K562 (cell line): ENCODE measurements around the gene ADD3. TPM values are rescaled to one million over a fixed set of nuclear protein-coding genes. Genes with fewer than 3 reads are reported as not detected.

Experiments
- ATAC-seq: fragments of 200-7000 bp; cut with Tn5 transposase; 3 replicates; pipeline ENCODE4 v1.9.1; 2020; ENCODE audit warnings: moderate library complexity
- BruUV-seq: library from RNA; stranded (reverse); fragments of 400-500 nt; replicated peaks from 2 replicates; lab custom pipeline; 2021; lab: Mats Ljungman, UMichigan
- CTCF ChIA-PET: fragments of 300-600 bp; formaldehyde crosslinking; extraction: SDS; loops from one replicate; lab custom pipeline; 2021; ENCODE audit warnings: low intra/inter-chr PET ratio; lab: Yijun Ruan, JAX
- POLR2A ChIA-PET: fragments of 300-600, 350-650 bp; sonication (Branson Sonifier 250); formaldehyde crosslinking; extraction: SDS; loops from one replicate; lab custom pipeline; 2021; ENCODE audit warnings: antibody characterized with exemption, inconsistent platforms; lab: Yijun Ruan, JAX
- DNase-seq, 4 experiments: peaks; one replicate each; pipeline versions ENCODE4 v3.0.0 to v3.0.0-alpha.2; 2011 to 2018; ENCODE audit warnings: low spot score in 3 of 4, mixed read lengths in 3 of 4; ENCODE audit errors: extremely low read depth in 1 of 4
- FAIRE-seq: peaks from 2 replicates; lab custom pipeline; 2011; peaks lifted over from hg19 to GRCh38; lab: Jason Lieb, UNC
- H2AFZ ChIP-seq: 2 replicates; pipeline ENCODE4 v1.6.0; 2011; ENCODE audit warnings: low read depth, low read length, control low read depth, inconsistent platforms
- H3K27ac ChIP-seq: fragments of 200-600 bp; 3 replicates; pipeline ENCODE4 v1.8.0; 2011; ENCODE audit warnings: low read depth, mild to moderate bottlenecking, control low read depth, inconsistent platforms, low read length, moderate library complexity, mixed read lengths; ENCODE audit errors: extremely low read depth
- H3K27me3 ChIP-seq, 2 experiments: fragments of 300-600 bp in 1 of 2; 2 replicates in 1 of 2; 3 replicates in 1 of 2; pipeline versions ENCODE4 v1.6.0 to v1.8.0; 2011; ENCODE audit warnings: inconsistent platforms in 2 of 2, low read length in 2 of 2, mild to moderate bottlenecking in 1 of 2, mixed read lengths in 1 of 2, moderate library complexity in 1 of 2; ENCODE audit not compliant: control insufficient read depth in 2 of 2, insufficient read depth in 2 of 2
- H3K36me3 ChIP-seq: fragments of 300-600 bp; 3 replicates; pipeline ENCODE4 v1.8.0; 2011; ENCODE audit warnings: mild to moderate bottlenecking, low read length, inconsistent platforms; ENCODE audit not compliant: control insufficient read depth, insufficient read depth
- H3K4me1 ChIP-seq, 2 experiments: fragments of 200-600 bp in 1 of 2; replicated peaks in 1 of 2; 2 replicates in 1 of 2; 3 replicates in 1 of 2; pipeline versions ENCODE4 v1.5.1 to v1.8.0; 2011; ENCODE audit warnings: inconsistent platforms in 2 of 2, low read length in 2 of 2, mild to moderate bottlenecking in 1 of 2, mixed read lengths in 1 of 2, moderate library complexity in 1 of 2; ENCODE audit not compliant: control insufficient read depth in 2 of 2, insufficient read depth in 2 of 2
- H3K4me2 ChIP-seq: 2 replicates; pipeline ENCODE4 v1.6.1; 2011; ENCODE audit warnings: low read length, control low read depth, inconsistent platforms, mixed read lengths; ENCODE audit not compliant: insufficient read depth
- H3K4me3 ChIP-seq: fragments of 200-600 bp; sonication (generic), shearing (Covaris generic); 2 replicates; pipeline ENCODE4 v1.5.1; 2016; ENCODE audit warnings: control low read depth, inconsistent platforms
- H3K79me2 ChIP-seq: fragments of 200-600 bp; 3 replicates; pipeline ENCODE4 v1.8.0; 2011; ENCODE audit warnings: low read length, inconsistent platforms; ENCODE audit not compliant: control insufficient read depth, insufficient read depth
- H3K9ac ChIP-seq, 2 experiments: 2 replicates each; pipeline versions ENCODE4 v1.6.0 to v1.6.1; 2011; ENCODE audit warnings: low read depth in 2 of 2, low read length in 2 of 2, control low read depth in 1 of 2, inconsistent platforms in 1 of 2, mild to moderate bottlenecking in 1 of 2, mixed read lengths in 1 of 2; ENCODE audit not compliant: insufficient read depth in 1 of 2
- H3K9me1 ChIP-seq: one replicate; pipeline ENCODE4 v1.6.0; 2011; ENCODE audit warnings: inconsistent platforms, mild to moderate bottlenecking, low read length, moderate library complexity; ENCODE audit not compliant: control insufficient read depth, insufficient read depth
- H3K9me3 ChIP-seq: replicated peaks from 2 replicates; pipeline ENCODE4 v1.5.1; 2011; ENCODE audit warnings: low read depth, low read length, inconsistent platforms; ENCODE audit not compliant: control insufficient read depth, insufficient read depth
- H4K20me1 ChIP-seq: replicated peaks from 2 replicates; pipeline ENCODE4 v1.6.1; 2011; ENCODE audit warnings: low read length, inconsistent platforms, mixed read lengths; ENCODE audit not compliant: control insufficient read depth, insufficient read depth
- BHLHE40 ChIP-seq: IDR thresholded peaks from 2 replicates; pipeline ENCODE4 v1.6.1; 2011; ENCODE audit warnings: low read length, improper control_type of control experiment
- ETS2 ChIP-seq: IDR thresholded peaks from 2 replicates; pipeline ENCODE4 v1.6.1; 2016; ENCODE audit warnings: borderline replicate concordance, missing genetic modification characterization, mild to moderate bottlenecking, moderate library complexity, missing compliant biosample characterization; ENCODE audit not compliant: poor library complexity, severe bottlenecking
- FOXM1 ChIP-seq, 2 experiments: fragments of 450-650 bp in 1 of 2; sonication (generic) in 1 of 2; formaldehyde crosslinking in 1 of 2; IDR thresholded peaks; 2 replicates each; pipeline versions ENCODE4 v1.6.1 to v1.9.0; 2017 to 2022; ENCODE audit warnings: low read depth in 2 of 2, mild to moderate bottlenecking in 2 of 2, missing genetic modification reagents in 1 of 2, moderate library complexity in 1 of 2
- HNRNPH1 ChIP-seq: fragments of 200-400 bp; formaldehyde crosslinking; optimal IDR thresholded peaks from 2 replicates; pipeline ENCODE3; 2017; ENCODE audit warnings: low read depth, mild to moderate bottlenecking, low read length, moderate library complexity
- SIN3B ChIP-seq: fragments of 450-650 bp; IDR thresholded peaks from 2 replicates; pipeline ENCODE4 v1.6.1; 2017; ENCODE audit warnings: low read depth, mild to moderate bottlenecking, moderate library complexity
- TGIF2 ChIP-seq: sonication (generic); formaldehyde crosslinking; IDR thresholded peaks from 2 replicates; pipeline ENCODE4 v1.8.1; 2022; ENCODE audit warnings: mild to moderate bottlenecking, missing genetic modification reagents, moderate library complexity
- ZNF197 ChIP-seq: fragments of 200-800 bp; sonication (Bioruptor generic); IDR thresholded peaks from 2 replicates; pipeline ENCODE4 v1.6.1; 2016; ENCODE audit warnings: low read depth, missing genetic modification characterization, missing compliant biosample characterization
- ZNF79 ChIP-seq: fragments of 250-450 bp; sonication (Bioruptor Pico); IDR thresholded peaks from 2 replicates; pipeline ENCODE4 v1.4.0; 2020; ENCODE audit warnings: low read depth, mild to moderate bottlenecking, moderate library complexity
- WGBS: fragments of 100-300 bp; shearing (Covaris generic); methylation state at CpG from one replicate; pipeline ENCODE4 v1.1.6; 2016; ENCODE audit warnings: low coverage, mixed read lengths; ENCODE audit not compliant: insufficient coverage; ENCODE audit errors: missing lambda C conversion rate; 5-methylcytosine and 5-hydroxymethylcytosine counted together
- in situ Hi-C: fragments of 300-500 bp; cut with MboI; formaldehyde crosslinking; loops from 4 replicates; pipeline ENCODE4 v1.15.0; 2018; ENCODE audit warnings: inconsistent platforms, mixed read lengths
- intact Hi-C: fragments of 100-400 bp; cut with micrococcal nuclease; formaldehyde crosslinking; loops from 2 replicates; pipeline ENCODE4 v1.14.2; 2022
- polyA plus RNA-seq, 8 experiments: library from polyadenylated mRNA; depleted of rRNA in 4 of 8; stranded (reverse) in 5 of 8; unstranded in 3 of 8; fragments of >200 nt; fragmentation: Nextera tagmentation in 2 of 8; fragmentation: Illumina TruSeq in 1 of 8; extraction: Ambion mirVana in 2 of 8; extraction: Trizol in 1 of 8; gene quantifications; 2 replicates each; pipeline versions ENCODE4 v1.2.1 to v1.2.3, GENCODE V29; 2011 to 2014; ENCODE audit warnings: inconsistent platforms in 1 of 8, missing spikeins in 1 of 8
- total RNA-seq, 7 experiments: library from RNA; depleted of rRNA in 6 of 7; stranded (reverse); fragments of >200 nt in 6 of 7; fragmentation: Illumina TruSeq in 2 of 7; extraction: Trizol in 2 of 7; gene quantifications; 2 replicates each; pipeline versions ENCODE4 v1.2.1 to v1.2.3, GENCODE V29; 2011 to 2021; ENCODE audit warnings: low replicate concordance in 1 of 7
- TF ChIP-seq, protein P1 (sequence below): fragments of 450-650 bp; formaldehyde crosslinking; IDR thresholded peaks from 2 replicates; pipeline ENCODE4 v1.4.0; 2022; ENCODE audit warnings: mild to moderate bottlenecking, moderate library complexity

The ADD3 gene
- total and polyA plus RNA-seq, 9 of the 15 experiments (the other 6 are each of a cell fraction or from before 2014, with no cell fraction given), result 13.2 to 125 (median 31.7) TPM

DNA sequence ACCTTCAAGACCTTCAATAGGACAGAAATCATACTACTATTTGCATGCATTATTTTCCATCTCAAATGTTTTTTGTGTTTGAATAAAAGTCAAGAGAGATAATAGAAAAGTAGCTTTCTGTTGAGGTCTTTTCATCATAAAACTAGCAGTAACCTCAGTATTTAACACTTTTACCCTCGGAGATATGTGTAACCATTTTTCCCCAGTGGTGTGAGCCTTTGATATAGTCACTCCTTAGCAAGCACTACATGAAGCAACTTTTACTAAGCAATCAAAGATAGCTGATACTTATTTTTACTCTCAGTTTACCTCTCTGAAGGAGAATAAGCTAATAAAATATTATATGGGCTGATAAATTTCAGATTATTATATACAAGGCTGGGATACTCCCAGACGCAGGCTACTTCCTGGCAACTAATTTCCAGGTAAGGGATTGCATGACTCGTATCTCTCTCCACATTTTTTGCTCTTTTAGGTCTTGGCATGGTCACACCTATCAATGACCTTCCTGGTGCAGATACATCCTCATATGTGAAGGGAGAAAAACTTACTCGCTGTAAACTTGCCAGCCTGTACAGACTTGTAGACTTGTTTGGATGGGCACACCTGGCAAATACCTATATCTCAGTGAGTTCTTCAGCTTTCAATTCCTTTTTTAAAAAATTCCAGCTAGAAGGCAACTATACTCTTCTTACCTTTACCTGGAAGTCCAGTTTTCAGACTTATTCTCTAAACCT is 108.2 kb downstream of the ADD3 start:
- no peak for DNase-seq
- Histone ChIP-seq H2AFZ (no peak overlapping the region), H4K20me1 (no peaks in the 10 kb centered on the region), H3K9me3 (no peaks in the 10 kb centered on the region), H3K4me1 (no peaks in the 10 kb centered on the region)
- POLR2A ChIA-PET, result interaction anchor here (0.5 kb wide), 1 partner anchor 802 kb away, joined by 3 read pairs; no protein-coding TSS in a partner anchor
- in situ Hi-C loops, result no loop called here
- WGBS, result 82% methylated on average over 3 of the region's 4 CpGs
- no peak for ATAC-seq
- TF ChIP-seq BHLHE40, result no peak
- TF ChIP-seq ZNF79 (CRISPR knock-in tag), result no peak
- no peak for TF ChIP-seq ZNF197 (CRISPR knock-in tag)
- no peak for TF ChIP-seq SIN3B
- TF ChIP-seq, protein P1, sequence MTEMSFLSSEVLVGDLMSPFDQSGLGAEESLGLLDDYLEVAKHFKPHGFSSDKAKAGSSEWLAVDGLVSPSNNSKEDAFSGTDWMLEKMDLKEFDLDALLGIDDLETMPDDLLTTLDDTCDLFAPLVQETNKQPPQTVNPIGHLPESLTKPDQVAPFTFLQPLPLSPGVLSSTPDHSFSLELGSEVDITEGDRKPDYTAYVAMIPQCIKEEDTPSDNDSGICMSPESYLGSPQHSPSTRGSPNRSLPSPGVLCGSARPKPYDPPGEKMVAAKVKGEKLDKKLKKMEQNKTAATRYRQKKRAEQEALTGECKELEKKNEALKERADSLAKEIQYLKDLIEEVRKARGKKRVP, result no peak
- no peak for TF ChIP-seq HNRNPH1
- TF ChIP-seq ETS2 (tag), result no peak
- TF ChIP-seq TGIF2 (CRISPR knock-in tag), result no peak
- TF ChIP-seq FOXM1 (IDR thresholded peaks at IDR 0.05; ENCODE audit: low read depth), result no peak
- no peak for TF ChIP-seq FOXM1 (CRISPR knock-in tag; IDR thresholded peaks at IDR 0.05; ENCODE audit: low read depth)
- TF ChIP-seq, all 486 proteins: peak for 0
- peaks cover 48% of the 10 kb centered on the region; the same call in 2 of the 3 replicates for H3K36me3 ChIP-seq
- no peak overlapping the region for H3K4me2 ChIP-seq
- no peak for FAIRE-seq
- BruUV-seq, result no TSS peak
- CTCF ChIA-PET, result no interaction called here
- no peak overlapping the region for H3K9ac ChIP-seq
- H3K27ac ChIP-seq, result no peak overlapping the region
- intact Hi-C loops, result no loop called here
- H3K79me2 ChIP-seq, result no peaks in the 10 kb centered on the region
- no peaks in the 10 kb centered on the region for H3K27me3 ChIP-seq
- H3K9me1 ChIP-seq, result no peaks in the 10 kb centered on the region
- no peak overlapping the region for H3K4me3 ChIP-seq
